AG04450 (cell line): ENCODE measurements around the gene RUNDC1. TPM values are rescaled to one million over a fixed set of nuclear protein-coding genes. Genes with fewer than 3 reads are reported as not detected.

Source experiments
- CTCF ChIA-PET: fragments of 300-600, 350-600 bp; formaldehyde crosslinking; extraction: SDS; loops from one replicate; lab custom pipeline; 2022; ENCODE audit warnings: antibody characterized with exemption, inconsistent platforms; lab: Charles Lee
- POLR2A ChIA-PET: fragments of 350-600 bp; formaldehyde crosslinking; extraction: SDS; loops from one replicate; lab custom pipeline; 2021; ENCODE audit warnings: antibody characterized with exemption, inconsistent platforms; lab: Yijun Ruan, JAX
- DNase-seq: peaks from one replicate; pipeline ENCODE4 v3.0.0-alpha.2; 2011; ENCODE audit warnings: low read depth, low spot score
- H3K27ac ChIP-seq: one replicate; pipeline ENCODE4 v1.5.1; 2012; ENCODE audit warnings: low read depth, low read length, control low read depth
- H3K27me3 ChIP-seq: one replicate; pipeline ENCODE4 v1.6.0; 2012; ENCODE audit warnings: low read length; ENCODE audit not compliant: control insufficient read depth, insufficient read depth
- H3K4me3 ChIP-seq: 2 replicates; pipeline ENCODE4 v1.5.1; 2011; ENCODE audit warnings: mild to moderate bottlenecking, low read depth, low read length, control low read depth
- H3K9me3 ChIP-seq: 2 replicates; pipeline ENCODE4 v1.5.1; 2012; ENCODE audit warnings: low read length; ENCODE audit not compliant: control insufficient read depth, insufficient read depth
- polyA plus RNA-seq: library from polyadenylated mRNA; depleted of rRNA; stranded (reverse); fragments of >200 nt; gene quantifications from 2 replicates; pipeline ENCODE4 v1.2.3, GENCODE V29; 2011
- TF ChIP-seq, protein P1 (sequence below): IDR thresholded peaks from 2 replicates; pipeline ENCODE4 v1.5.1; 2011; ENCODE audit warnings: low read depth, low read length, control low read depth, inconsistent platforms

RUNDC1 gene
- polyA plus RNA-seq, 1 experiment: 9.4 TPM

GRCh38 chr17:43025290-43025657 is 44.9 kb downstream of the RUNDC1 start:
- TF ChIP-seq, protein P1, sequence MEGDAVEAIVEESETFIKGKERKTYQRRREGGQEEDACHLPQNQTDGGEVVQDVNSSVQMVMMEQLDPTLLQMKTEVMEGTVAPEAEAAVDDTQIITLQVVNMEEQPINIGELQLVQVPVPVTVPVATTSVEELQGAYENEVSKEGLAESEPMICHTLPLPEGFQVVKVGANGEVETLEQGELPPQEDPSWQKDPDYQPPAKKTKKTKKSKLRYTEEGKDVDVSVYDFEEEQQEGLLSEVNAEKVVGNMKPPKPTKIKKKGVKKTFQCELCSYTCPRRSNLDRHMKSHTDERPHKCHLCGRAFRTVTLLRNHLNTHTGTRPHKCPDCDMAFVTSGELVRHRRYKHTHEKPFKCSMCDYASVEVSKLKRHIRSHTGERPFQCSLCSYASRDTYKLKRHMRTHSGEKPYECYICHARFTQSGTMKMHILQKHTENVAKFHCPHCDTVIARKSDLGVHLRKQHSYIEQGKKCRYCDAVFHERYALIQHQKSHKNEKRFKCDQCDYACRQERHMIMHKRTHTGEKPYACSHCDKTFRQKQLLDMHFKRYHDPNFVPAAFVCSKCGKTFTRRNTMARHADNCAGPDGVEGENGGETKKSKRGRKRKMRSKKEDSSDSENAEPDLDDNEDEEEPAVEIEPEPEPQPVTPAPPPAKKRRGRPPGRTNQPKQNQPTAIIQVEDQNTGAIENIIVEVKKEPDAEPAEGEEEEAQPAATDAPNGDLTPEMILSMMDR: no peak
- Histone ChIP-seq H3K9me3 (no peaks in the 10 kb centered on the region; the same call in 1 of the 2 replicates), H3K4me3 (peak overlapping the region; percentile 60), H3K27me3 (peaks cover 4% of the 10 kb centered on the region), H3K27ac (no peak overlapping the region)
- POLR2A ChIA-PET: interaction anchor here (2.2 to 3.5 kb wide), 2 partner anchors 146 to 290 kb away, joined by 19 to 22 read pairs; partner anchors contain the start of gene NBR1
- CTCF ChIA-PET: interaction anchor here (1.6 kb wide), 1 partner anchor 144 kb away, joined by 9 read pairs; no protein-coding TSS in a partner anchor
- no peak for DNase-seq

GRCh38 chr17:43025766-43026537 is 45.6 kb downstream of the RUNDC1 start:
- ChIA-PET CTCF (no interaction called here), POLR2A (interaction anchor here (2.2 to 3.5 kb wide), 2 partner anchors 146 to 289 kb away, joined by 19 to 22 read pairs; partner anchors contain the start of gene NBR1)
- no peak overlapping the region; the same call in 1 of the 2 replicates for H3K4me3 ChIP-seq
- no peak for DNase-seq
- H3K9me3 ChIP-seq: no peaks in the 10 kb centered on the region; the same call in 1 of the 2 replicates
- H3K27me3 ChIP-seq: peaks cover 4% of the 10 kb centered on the region
- no peak overlapping the region for H3K27ac ChIP-seq
- TF ChIP-seq, protein P1: no peak

DNA sequence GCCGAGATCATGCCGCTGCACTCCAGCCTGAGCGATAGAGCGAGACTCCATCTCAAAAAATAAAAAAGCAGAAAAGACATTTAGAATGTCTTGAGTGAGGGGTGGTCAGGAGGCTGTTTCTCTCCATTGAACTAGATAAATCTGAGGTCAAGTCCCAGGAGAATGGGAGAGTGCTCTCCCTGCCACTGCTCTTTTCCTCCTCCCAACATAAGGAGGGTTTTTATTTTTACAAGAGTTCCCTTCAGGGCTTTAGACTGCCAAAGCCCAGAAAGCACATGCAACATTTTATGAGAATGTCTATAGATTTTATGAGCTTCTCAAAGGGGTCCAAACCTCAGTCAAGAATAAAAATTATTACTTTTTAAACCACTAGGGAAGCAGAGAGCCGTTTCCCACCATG is 46.2 kb downstream of the RUNDC1 start:
- no peaks in the 10 kb centered on the region; the same call in 1 of the 2 replicates for H3K9me3 ChIP-seq
- DNase-seq: no peak
- no peak overlapping the region for H3K4me3 ChIP-seq
- H3K27ac ChIP-seq: no peak overlapping the region
- ChIA-PET CTCF (no interaction called here), POLR2A (interaction anchor here (3.5 kb wide), 1 partner anchor 289 kb away, joined by 22 read pairs; no protein-coding TSS in a partner anchor)
- TF ChIP-seq, protein P1: no peak
- H3K27me3 ChIP-seq: peaks cover 4% of the 10 kb centered on the region

DNA sequence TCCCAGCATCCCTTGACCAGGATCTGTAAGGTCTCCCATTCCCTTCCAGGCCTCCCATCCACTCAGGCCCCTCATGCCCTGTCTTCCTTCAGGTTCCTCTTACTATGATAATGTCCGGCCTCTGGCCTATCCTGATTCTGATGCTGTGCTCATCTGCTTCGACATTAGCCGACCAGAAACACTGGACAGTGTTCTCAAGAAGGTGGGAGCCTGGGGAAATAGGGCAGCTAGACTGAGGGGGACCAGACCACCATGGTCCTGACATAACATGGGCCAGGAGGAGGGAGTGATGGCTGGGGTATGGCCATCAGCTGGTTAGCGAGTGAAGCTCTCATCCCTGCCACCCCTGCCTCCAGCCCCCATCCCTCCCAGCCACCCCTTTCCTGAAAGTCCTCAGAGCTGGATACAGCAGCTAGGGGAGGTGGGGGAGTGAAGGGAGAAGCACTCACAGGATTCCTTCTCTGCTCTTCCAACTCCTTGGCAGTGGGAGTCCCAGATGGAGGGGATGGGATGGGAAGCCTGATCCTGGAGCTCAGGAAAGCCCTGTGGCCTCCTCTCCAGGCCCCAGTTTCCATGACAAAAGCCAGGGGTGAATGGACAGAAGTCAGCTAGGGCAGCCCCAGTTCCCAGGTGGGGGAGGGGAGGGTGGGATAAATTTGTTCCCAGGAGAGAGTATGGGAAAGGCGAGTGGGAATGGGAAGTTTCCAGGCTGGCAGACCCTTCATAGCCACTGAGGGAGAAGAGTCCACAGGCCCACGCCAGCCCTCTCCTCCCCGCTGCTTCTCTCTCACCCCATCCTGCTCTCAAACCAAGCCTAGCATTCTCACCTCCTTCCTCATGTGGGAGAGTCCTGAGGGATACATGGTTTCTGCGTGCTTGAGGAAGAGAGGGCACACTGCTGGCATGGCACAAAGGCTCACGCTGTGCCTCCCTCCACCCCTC is 47.0 kb downstream of the RUNDC1 start:
- ChIA-PET POLR2A (interaction anchor here (0.6 kb wide), 1 partner anchor 44 kb away, joined by 5 read pairs; no protein-coding TSS in a partner anchor), CTCF (interaction anchor here (0.7 kb wide), 1 partner anchor 307 kb away, joined by 3 read pairs; no protein-coding TSS in a partner anchor)
- Histone ChIP-seq H3K27ac (no peak overlapping the region), H3K4me3 (no peak overlapping the region), H3K9me3 (no peaks in the 10 kb centered on the region), H3K27me3 (peaks cover 4% of the 10 kb centered on the region)
- TF ChIP-seq, protein P1: no peak
- DNase-seq: no peak
